Measurements from ENCODE around the gene CEP112. TPM values are rescaled to one million over a fixed set of nuclear protein-coding genes. Genes with fewer than 3 reads are reported as not detected.

Gene CEP112
- total RNA-seq, 4 donors from 2014 or later, result 15.8 to 50.3 (median 20.2) TPM

GRCh38 chr17:65807361-65807760 is 384.6 kb downstream of the CEP112 start:
- ATAC-seq (ENCODE audit: low FRiP score), result no peak
- TF ChIP-seq, protein P1, sequence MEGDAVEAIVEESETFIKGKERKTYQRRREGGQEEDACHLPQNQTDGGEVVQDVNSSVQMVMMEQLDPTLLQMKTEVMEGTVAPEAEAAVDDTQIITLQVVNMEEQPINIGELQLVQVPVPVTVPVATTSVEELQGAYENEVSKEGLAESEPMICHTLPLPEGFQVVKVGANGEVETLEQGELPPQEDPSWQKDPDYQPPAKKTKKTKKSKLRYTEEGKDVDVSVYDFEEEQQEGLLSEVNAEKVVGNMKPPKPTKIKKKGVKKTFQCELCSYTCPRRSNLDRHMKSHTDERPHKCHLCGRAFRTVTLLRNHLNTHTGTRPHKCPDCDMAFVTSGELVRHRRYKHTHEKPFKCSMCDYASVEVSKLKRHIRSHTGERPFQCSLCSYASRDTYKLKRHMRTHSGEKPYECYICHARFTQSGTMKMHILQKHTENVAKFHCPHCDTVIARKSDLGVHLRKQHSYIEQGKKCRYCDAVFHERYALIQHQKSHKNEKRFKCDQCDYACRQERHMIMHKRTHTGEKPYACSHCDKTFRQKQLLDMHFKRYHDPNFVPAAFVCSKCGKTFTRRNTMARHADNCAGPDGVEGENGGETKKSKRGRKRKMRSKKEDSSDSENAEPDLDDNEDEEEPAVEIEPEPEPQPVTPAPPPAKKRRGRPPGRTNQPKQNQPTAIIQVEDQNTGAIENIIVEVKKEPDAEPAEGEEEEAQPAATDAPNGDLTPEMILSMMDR (IDR thresholded peaks at IDR 0.05), result no peak
- DNase-seq (ENCODE audit: low spot score), result no peak

- TF ChIP-seq, protein P1 (IDR thresholded peaks at IDR 0.05), result no peak
- no peak for ATAC-seq (ENCODE audit: low FRiP score)
- DNase-seq (ENCODE audit: low spot score), result no peak
Observed at GRCh38 chr17:65801513-65801912, 390.4 kb downstream of the CEP112 start.

DNA sequence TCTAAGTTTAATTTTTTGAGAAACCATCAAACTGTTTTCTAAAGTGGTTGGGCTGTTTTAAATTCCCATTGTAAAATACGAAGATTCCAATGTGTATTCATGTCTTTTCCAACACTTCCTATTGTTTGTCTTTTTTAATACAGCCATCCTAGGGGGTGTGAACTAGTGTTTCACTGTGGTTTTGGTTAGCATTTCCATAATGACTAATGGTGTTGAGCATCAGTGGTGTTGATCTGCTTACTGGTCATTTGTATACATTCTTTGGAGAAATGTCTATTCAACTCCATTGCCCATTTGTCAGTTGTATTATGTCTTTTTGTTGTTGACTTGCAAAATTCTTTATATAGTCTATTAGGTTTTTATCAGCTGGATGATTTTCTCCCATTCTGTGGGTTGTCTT is 391.3 kb downstream of the CEP112 start:
- ATAC-seq (ENCODE audit: low FRiP score) (no peak), DNase-seq (ENCODE audit: low spot score) (no peak)
- TF ChIP-seq, protein P1 (IDR thresholded peaks at IDR 0.05), result no peak

- TF ChIP-seq, protein P1 (IDR thresholded peaks at IDR 0.05), result no peak
- DNase-seq (ENCODE audit: low spot score), result no peak
- ATAC-seq (ENCODE audit: low FRiP score), result no peak
Observed at GRCh38 chr17:65799869-65800268, 392.1 kb downstream of the CEP112 start.

DNA sequence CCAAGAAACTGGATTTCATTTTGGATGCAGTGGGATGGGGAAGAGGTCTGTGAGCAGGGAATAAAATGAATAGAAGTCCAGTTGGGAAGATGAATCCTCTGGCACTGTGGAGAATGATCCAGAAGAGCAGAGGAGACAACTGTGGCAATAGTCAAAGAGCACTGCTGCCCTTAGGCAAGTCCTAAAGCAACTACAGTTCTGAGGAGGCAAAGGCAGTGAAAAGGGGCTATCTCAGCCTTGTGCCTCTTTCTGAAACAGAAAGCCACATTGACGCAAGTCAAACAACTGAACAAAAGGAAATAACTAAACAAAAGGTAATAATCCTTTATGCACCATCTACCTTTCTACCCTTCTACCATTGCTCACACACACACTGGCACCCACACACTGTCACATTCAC is 392.5 kb downstream of the CEP112 start:
- no peak for DNase-seq (ENCODE audit: low spot score)
- TF ChIP-seq, protein P1 (IDR thresholded peaks at IDR 0.05), result no peak
- ATAC-seq (ENCODE audit: low FRiP score), result no peak

- DNase-seq (ENCODE audit: low spot score) (no peak), ATAC-seq (ENCODE audit: low FRiP score) (no peak)
Observed at GRCh38 chr17:65797809-65798208, 394.1 kb downstream of the CEP112 start.

GRCh38 chr17:65797101-65797500 is 394.8 kb downstream of the CEP112 start:
- TF ChIP-seq, protein P1 (IDR thresholded peaks at IDR 0.05), result no peak
- DNase-seq (ENCODE audit: low spot score), result no peak
- no peak for ATAC-seq (ENCODE audit: low FRiP score)

More at GRCh38 chr17:65797809-65798208, 394.1 kb downstream of the CEP112 start:
- TF ChIP-seq, protein P1 (IDR thresholded peaks at IDR 0.05), result no peak
